ENCODE data around the gene PRDM16. TPM values are rescaled to one million over a fixed set of nuclear protein-coding genes. Genes with fewer than 3 reads are reported as not detected.
A peak's percentile ranks its signal among the peaks of the same experiment; 100 is the strongest.
"Not testable (repeated sequence)": the region's sequence is repeated elsewhere in the genome, so short reads cannot be mapped to it uniquely, and the experiment has no call there.

PRDM16 gene
- total RNA-seq, 1 experiment from 2014 or later: 1.6 TPM

GRCh38 chr1:3087049-3087448, 18.0 kb downstream of the PRDM16 start (continued):
- TF ChIP-seq FOXP4 (CRISPR knock-in tag; IDR thresholded peaks at IDR 0.05): no peak
- TF ChIP-seq RELA (CRISPR knock-in tag; IDR thresholded peaks at IDR 0.05; ENCODE audit: borderline replicate concordance): no peak
- no peak for TF ChIP-seq PREB (CRISPR knock-in tag; IDR thresholded peaks at IDR 0.05; ENCODE audit: borderline replicate concordance)
- no peak for TF ChIP-seq GABPB1 (CRISPR knock-in tag; IDR thresholded peaks at IDR 0.05)
- TF ChIP-seq ATF1 (CRISPR knock-in tag; IDR thresholded peaks at IDR 0.05): no peak
- no peak for TF ChIP-seq ELF4 (CRISPR knock-in tag; IDR thresholded peaks at IDR 0.05; ENCODE audit: low read depth)
- TF ChIP-seq CREB1 (CRISPR knock-in tag; IDR thresholded peaks at IDR 0.05): no peak
- TF ChIP-seq SMAD3 (CRISPR knock-in tag; IDR thresholded peaks at IDR 0.05; ENCODE audit: borderline replicate concordance): no peak

GRCh38 chr1:3087946-3088668, 19.1 kb downstream of the PRDM16 start:
- H3K36me3 Mint-ChIP-seq; H3K4me1 Mint-ChIP-seq; CTCF ChIA-PET; POLR2A ChIA-PET; H3K27me3 Mint-ChIP-seq (ENCODE audit: low read depth); DNase-seq (ENCODE audit: low spot score); H3K4me3 Mint-ChIP-seq; H3K9me3 Mint-ChIP-seq; ATAC-seq; H3K27ac Mint-ChIP-seq: not testable (repeated sequence)

GRCh38 chr1:3089490-3089889, 20.5 kb downstream of the PRDM16 start:
- Mint-ChIP-seq H3K4me1 (no peaks in the 10 kb centered on the region), H3K4me3 (no peak overlapping the region), H3K27me3 (ENCODE audit: low read depth) (no peaks in the 10 kb centered on the region), H3K27ac (peak overlapping the region; percentile 32; the same call in 1 of the 2 replicates), H3K36me3 (no peaks in the 10 kb centered on the region), H3K9me3 (no peaks in the 10 kb centered on the region)
- POLR2A ChIA-PET: no interaction called here
- no peak for DNase-seq (ENCODE audit: low spot score)
- CTCF ChIA-PET: interaction anchor here (1.1 kb wide), 1 partner anchor 401 kb away, joined by 3 read pairs; no protein-coding TSS in a partner anchor
- no peak for ATAC-seq
- TF ChIP-seq ZNF281 (CRISPR knock-in tag; IDR thresholded peaks at IDR 0.05) (no peak), PRDM15 (CRISPR knock-in tag; IDR thresholded peaks at IDR 0.05) (no peak), ZNF425 (CRISPR knock-in tag; conservative IDR thresholded peaks at IDR 0.05) (no peak), ARID4B (CRISPR knock-in tag; IDR thresholded peaks at IDR 0.05; ENCODE audit: borderline replicate concordance) (no peak), ZNF512 (CRISPR knock-in tag; IDR thresholded peaks at IDR 0.05; ENCODE audit: borderline replicate concordance) (no peak), ELF4 (CRISPR knock-in tag; IDR thresholded peaks at IDR 0.05; ENCODE audit: low read depth) (no peak)
